Nephron progenitor cell (in vitro differentiated cells): Measurements from ENCODE around the gene TM6SF1.
A peak's percentile ranks its signal among the peaks of the same experiment; 100 is the strongest.
"Not testable (repeated sequence)": the region's sequence is repeated elsewhere in the genome, so short reads cannot be mapped to it uniquely, and the experiment has no call there.

Experiments
- DNase-seq: peaks from one replicate; pipeline ENCODE4 v3.0.0; 2021
- H3K27ac Mint-ChIP-seq: 2 replicates; pipeline ENCODE4 v1.8.0; 2021; ENCODE audit warnings: mild to moderate bottlenecking, moderate library complexity, mixed read lengths
- H3K27me3 Mint-ChIP-seq: 2 replicates; pipeline ENCODE4 v1.8.0; 2021; ENCODE audit warnings: mild to moderate bottlenecking, low read depth, mixed read lengths; ENCODE audit not compliant: poor library complexity
- H3K36me3 Mint-ChIP-seq: 2 replicates; pipeline ENCODE4 v1.8.0; 2021; ENCODE audit warnings: low read depth, mixed read lengths
- H3K4me1 Mint-ChIP-seq: 2 replicates; pipeline ENCODE4 v1.8.0; 2021; ENCODE audit warnings: mixed read lengths
- H3K4me3 Mint-ChIP-seq: 2 replicates; pipeline ENCODE4 v1.8.0; 2021; ENCODE audit warnings: mild to moderate bottlenecking, moderate library complexity, mixed read lengths
- H3K9me3 Mint-ChIP-seq: 2 replicates; pipeline ENCODE4 v1.8.0; 2021; ENCODE audit warnings: mild to moderate bottlenecking, moderate library complexity, mixed read lengths
- TF ChIP-seq, protein P1 (sequence below): fragments of 200-600 bp; sonication (generic); IDR thresholded peaks from 2 replicates; pipeline ENCODE4 v1.5.0; 2021; ENCODE audit warnings: antibody characterized with exemption

TM6SF1 gene

DNA sequence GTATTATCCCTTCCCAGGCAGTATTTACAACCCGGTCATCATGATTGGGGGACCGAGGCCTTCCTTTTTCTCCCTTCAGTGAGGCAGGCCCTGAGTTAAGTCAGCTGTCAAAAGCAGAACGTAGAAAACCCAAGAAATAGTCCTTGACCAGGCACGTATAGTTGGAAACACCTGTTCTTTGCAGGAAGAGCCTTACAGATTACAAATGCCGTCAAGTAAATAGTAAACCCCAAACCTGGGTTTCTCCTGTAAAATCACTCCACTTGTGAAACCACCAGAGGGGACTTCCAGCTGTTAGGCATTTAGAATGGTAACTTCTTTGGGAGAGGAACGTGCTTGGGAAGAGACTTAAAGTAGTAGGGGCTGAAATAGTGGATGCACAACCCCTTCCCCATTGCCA, 39.4 kb upstream of the TM6SF1 start:
- Mint-ChIP-seq H3K4me1 (peaks cover 9% of the 10 kb centered on the region), H3K9me3 (peaks cover 18% of the 10 kb centered on the region), H3K36me3 (peaks cover 6% of the 10 kb centered on the region), H3K27me3 (no peaks in the 10 kb centered on the region), H3K27ac (peak overlapping the region; percentile 80), H3K4me3 (peak overlapping the region; percentile 69)
- DNase-seq = no peak
- TF ChIP-seq, protein P1, sequence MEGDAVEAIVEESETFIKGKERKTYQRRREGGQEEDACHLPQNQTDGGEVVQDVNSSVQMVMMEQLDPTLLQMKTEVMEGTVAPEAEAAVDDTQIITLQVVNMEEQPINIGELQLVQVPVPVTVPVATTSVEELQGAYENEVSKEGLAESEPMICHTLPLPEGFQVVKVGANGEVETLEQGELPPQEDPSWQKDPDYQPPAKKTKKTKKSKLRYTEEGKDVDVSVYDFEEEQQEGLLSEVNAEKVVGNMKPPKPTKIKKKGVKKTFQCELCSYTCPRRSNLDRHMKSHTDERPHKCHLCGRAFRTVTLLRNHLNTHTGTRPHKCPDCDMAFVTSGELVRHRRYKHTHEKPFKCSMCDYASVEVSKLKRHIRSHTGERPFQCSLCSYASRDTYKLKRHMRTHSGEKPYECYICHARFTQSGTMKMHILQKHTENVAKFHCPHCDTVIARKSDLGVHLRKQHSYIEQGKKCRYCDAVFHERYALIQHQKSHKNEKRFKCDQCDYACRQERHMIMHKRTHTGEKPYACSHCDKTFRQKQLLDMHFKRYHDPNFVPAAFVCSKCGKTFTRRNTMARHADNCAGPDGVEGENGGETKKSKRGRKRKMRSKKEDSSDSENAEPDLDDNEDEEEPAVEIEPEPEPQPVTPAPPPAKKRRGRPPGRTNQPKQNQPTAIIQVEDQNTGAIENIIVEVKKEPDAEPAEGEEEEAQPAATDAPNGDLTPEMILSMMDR = no peak

DNA sequence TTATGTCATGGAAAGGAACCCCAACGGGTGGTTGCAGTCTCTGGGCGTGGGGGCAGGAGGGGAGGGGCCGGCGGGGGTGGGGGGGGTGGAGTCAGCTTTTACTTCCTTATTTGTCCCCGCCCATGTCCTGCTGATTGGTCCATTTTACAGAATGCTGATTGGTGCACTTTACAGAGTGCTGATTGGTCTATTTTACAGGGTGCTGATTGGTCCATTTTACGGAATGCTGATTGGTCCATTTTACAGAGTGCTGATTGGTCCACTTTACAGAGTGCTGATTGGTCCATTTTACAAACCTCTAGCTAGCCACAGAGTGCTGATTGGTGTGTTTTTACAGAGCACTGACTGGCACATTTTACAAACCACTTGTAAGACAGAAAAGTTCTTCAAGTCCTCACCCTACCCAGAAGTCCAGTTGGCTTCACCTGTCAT, 38.2 kb upstream of the TM6SF1 start:
- not testable (repeated sequence) for H3K4me3 Mint-ChIP-seq, H3K4me1 Mint-ChIP-seq, DNase-seq, H3K36me3 Mint-ChIP-seq, H3K27ac Mint-ChIP-seq, H3K27me3 Mint-ChIP-seq
- peaks cover 28% of the 10 kb centered on the region for H3K9me3 Mint-ChIP-seq

DNA sequence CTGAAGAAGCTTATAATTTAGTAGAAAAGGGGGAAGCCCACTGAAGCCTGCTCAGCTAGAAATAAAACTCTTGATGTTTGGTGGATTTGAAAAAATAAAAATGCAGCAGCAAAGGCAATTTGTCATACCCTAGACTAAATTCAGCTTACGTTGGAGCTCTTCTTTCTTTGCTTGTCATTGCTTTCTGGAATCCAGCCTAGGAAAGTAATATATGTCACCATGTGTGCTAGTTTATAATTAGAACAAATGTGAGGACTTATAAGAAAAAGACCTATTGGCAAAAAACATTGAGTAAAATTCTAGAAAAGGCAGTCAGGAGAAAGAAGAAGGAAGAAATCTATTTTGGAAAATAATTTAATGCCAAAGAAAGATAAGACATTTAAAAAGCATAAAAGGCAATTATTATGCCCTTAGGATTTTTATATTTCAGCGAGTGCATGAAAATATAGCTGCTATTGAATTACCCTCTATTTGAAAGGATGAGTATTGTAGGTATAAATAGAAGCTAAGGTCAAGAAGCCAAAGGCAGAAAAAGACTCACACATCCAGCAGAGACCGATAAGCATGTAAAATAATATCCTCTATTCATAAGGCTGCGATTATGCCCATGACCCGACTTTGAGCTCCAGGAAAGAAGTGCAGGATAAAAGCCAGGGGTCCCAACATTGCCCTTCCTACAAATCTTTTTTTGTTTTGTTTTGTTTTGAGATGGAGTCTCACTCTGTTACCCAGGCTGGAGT, 29.8 kb upstream of the TM6SF1 start:
- Mint-ChIP-seq H3K27ac (no peak overlapping the region), H3K9me3 (peaks cover 24% of the 10 kb centered on the region), H3K36me3 (peaks cover 10% of the 10 kb centered on the region), H3K4me3 (no peak overlapping the region), H3K27me3 (peaks cover 28% of the 10 kb centered on the region), H3K4me1 (no peaks in the 10 kb centered on the region)
- TF ChIP-seq, protein P1 = no peak
- no peak for DNase-seq

DNA sequence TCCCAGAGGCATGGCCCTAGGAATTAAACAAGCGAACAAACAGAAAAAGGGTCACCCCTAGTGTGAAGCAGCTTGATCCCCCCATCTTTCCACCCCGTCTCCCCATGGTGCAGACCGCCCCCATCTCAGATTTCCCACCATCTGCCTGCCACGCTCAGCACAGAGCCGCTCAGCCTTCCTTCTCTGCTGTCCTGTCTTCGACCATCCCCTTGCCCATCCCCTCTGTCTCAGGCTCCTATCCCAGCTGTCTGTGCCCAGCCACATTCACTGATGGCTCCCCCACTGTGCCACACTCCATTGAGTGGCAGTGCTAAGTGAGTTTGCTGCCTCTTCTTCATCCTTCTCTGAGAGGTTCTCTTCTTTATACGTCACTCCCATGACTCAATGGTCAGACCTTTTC, 28.7 kb upstream of the TM6SF1 start:
- peaks cover 15% of the 10 kb centered on the region for H3K9me3 Mint-ChIP-seq
- no peak for DNase-seq

DNA sequence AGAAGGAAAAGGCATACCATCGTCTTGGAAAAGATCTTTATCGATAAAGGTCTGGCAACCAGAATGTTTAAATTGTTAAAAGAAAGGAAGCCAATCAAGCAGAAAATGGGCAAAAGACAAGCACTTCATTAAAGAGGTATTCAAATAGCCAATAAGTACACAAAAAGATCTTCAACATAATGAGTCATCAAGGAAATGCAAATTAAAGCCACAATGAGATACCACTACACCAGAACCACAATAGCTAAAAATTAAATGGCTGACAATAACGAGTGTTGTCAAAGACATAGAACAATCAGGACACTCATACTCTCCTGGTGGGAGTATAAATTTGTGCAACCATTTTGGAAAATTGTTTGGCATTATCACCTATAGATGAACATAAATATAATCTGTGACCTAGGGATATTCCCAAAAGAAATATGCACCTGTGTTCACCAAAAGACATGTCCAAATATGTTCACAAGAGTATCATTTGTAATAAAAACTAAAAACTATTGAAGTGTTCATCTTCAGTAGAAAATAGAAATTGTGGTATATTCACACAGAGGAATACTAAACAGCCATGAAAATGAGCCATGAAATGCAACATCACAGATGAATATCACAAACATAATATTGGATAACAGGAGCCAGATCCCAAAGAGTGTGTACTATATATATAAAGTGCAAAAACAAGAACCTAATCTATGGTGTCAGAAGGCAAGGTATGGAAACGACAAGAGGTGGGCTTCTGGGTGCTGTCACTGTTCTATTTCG, 26.0 kb upstream of the TM6SF1 start:
- TF ChIP-seq, protein P1 = no peak
- no peak overlapping the region for H3K4me3 Mint-ChIP-seq

More for the DNA sequence above, 28.7 kb upstream of the TM6SF1 start:
- Mint-ChIP-seq H3K4me3 (no peak overlapping the region), H3K27ac (no peak overlapping the region), H3K36me3 (peaks cover 10% of the 10 kb centered on the region), H3K27me3 (peaks cover 28% of the 10 kb centered on the region), H3K4me1 (no peaks in the 10 kb centered on the region)
- TF ChIP-seq, protein P1 = no peak

DNA sequence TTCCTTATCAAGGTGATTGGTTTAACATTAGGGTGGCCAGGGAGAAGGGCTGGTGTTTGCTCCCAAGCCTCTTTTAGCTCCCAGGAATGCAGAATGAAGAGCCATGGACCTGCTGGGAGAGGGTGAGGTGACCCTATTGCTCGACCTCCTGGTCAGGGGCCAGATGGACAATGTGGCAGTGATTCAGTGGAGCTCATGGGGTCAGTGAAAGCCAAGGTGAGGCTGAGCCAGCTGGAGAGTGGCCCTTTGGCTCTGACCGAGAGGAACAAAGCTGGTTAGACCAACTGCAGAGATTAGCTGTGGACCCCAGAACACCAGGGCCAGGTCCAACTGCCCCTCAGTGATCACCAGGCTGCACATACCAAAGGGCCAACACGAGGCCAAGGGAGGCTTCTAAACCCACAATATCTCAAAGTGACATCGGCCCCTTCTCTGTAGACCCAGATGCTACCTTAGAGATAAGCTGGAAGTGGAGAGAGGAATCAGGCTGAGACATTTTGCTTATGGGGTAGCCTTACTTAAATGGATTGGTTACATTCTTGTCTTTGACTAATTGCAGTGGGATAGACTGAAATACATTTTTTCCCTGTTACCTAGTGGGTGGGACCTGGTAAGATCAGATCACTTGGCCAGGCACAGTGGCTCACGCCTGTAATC, 24.6 kb upstream of the TM6SF1 start:
- H3K9me3 Mint-ChIP-seq = no peaks in the 10 kb centered on the region
- no peak for DNase-seq
- H3K27me3 Mint-ChIP-seq = peaks cover 28% of the 10 kb centered on the region

More for the DNA sequence above, 26.0 kb upstream of the TM6SF1 start:
- H3K27me3 Mint-ChIP-seq = peaks cover 31% of the 10 kb centered on the region
- H3K9me3 Mint-ChIP-seq = no peaks in the 10 kb centered on the region
- no peak overlapping the region for H3K27ac Mint-ChIP-seq
- H3K36me3 Mint-ChIP-seq = no peaks in the 10 kb centered on the region
- H3K4me1 Mint-ChIP-seq = no peaks in the 10 kb centered on the region
- no peak for DNase-seq

DNA sequence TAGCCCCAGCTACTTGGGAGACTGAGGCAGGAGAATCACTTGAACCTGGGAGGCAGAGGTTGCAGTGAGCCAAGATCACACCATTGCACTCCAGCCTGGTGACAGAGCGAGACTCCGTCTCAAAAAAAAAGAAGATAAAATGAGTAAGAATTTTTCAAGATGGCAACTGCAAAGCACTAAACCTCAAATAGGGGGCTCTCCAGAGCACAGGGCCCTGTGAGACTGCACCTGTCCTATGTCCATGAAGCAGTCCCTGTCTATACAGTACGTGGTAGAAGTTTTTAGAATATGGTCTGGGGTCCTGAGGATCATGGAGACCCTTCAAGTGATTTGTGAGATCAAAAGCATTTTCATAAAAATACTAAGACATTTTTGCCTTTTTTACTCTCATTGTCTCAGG, 22.0 kb upstream of the TM6SF1 start:
- not testable (repeated sequence) for H3K36me3 Mint-ChIP-seq, DNase-seq, H3K4me1 Mint-ChIP-seq, H3K9me3 Mint-ChIP-seq, H3K4me3 Mint-ChIP-seq, H3K27ac Mint-ChIP-seq
- peaks cover 14% of the 10 kb centered on the region for H3K27me3 Mint-ChIP-seq

More for the DNA sequence above, 24.6 kb upstream of the TM6SF1 start:
- H3K36me3 Mint-ChIP-seq = no peaks in the 10 kb centered on the region
- no peaks in the 10 kb centered on the region for H3K4me1 Mint-ChIP-seq
- TF ChIP-seq, protein P1 = no peak
- H3K4me3 Mint-ChIP-seq = no peak overlapping the region
- H3K27ac Mint-ChIP-seq = no peak overlapping the region

DNA sequence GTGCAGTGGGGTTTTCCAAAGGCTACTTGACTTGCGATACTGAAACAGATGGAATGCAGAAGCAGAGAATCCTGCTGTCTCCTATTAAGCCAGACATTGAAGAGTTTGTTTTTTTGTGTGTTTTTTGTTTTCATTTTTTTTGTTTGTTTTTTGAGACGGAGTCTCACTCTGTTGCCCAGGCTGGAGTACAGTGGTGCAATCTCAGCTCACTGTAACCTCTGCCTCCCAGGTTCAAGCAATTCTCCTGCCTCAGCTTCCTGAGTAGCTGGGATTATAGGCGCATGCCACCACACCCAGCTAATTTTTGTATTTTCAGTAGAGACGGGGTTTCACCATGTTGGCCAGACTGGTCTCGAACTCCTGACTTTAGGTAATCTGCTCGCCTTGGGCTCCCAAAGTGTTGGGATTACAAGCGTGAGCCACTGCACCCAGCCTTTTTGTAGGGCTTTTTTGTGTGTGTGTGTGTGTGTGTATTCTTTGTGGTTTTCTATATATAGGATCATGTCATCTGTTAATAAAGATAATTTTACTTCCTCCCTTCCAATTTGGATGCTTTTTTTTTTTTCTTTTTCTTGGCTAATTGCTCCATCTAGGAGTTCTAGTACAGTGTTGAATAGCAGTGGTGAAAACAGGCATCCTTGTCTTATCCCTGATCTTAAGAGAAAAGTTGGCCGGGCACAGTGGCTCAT, 21.4 kb upstream of the TM6SF1 start:
- H3K27me3 Mint-ChIP-seq = peaks cover 14% of the 10 kb centered on the region
- not testable (repeated sequence) for H3K4me1 Mint-ChIP-seq, H3K27ac Mint-ChIP-seq, DNase-seq, H3K36me3 Mint-ChIP-seq, H3K9me3 Mint-ChIP-seq, H3K4me3 Mint-ChIP-seq
